Esophagus muscularis mucosa (tissue), 3 donors: ENCODE results near the gene ARMH2.

ENCODE experiments used
- POLR2A ChIP-seq: fragments of 450-650 bp; IDR thresholded peaks from one replicate; pipeline ENCODE4 v1.6.1; 2017; ENCODE audit warnings: antibody characterized with exemption, moderate library complexity, mild to moderate bottlenecking, low read depth
- POLR2AphosphoS5 ChIP-seq, 2 donors: sonication (generic); formaldehyde crosslinking; IDR thresholded peaks; one replicate each; pipeline ENCODE4 v1.6.1; 2017; ENCODE audit warnings: antibody characterized with exemption in 2 of 2
- TF ChIP-seq, protein P1 (sequence below), 3 experiments: fragments of 200-600 bp in 2 of 3; fragments of 450-650 bp in 1 of 3; sonication (generic) in 2 of 3; IDR thresholded peaks; one replicate each; pipeline ENCODE4 v1.5.1; 2017 to 2019; ENCODE audit warnings: antibody characterized with exemption in 3 of 3, mild to moderate bottlenecking in 2 of 3, moderate library complexity in 1 of 3

GRCh38 chr6:24827162-24827561, 28.4 kb upstream of the ARMH2 start:
- TF ChIP-seq, protein P1, sequence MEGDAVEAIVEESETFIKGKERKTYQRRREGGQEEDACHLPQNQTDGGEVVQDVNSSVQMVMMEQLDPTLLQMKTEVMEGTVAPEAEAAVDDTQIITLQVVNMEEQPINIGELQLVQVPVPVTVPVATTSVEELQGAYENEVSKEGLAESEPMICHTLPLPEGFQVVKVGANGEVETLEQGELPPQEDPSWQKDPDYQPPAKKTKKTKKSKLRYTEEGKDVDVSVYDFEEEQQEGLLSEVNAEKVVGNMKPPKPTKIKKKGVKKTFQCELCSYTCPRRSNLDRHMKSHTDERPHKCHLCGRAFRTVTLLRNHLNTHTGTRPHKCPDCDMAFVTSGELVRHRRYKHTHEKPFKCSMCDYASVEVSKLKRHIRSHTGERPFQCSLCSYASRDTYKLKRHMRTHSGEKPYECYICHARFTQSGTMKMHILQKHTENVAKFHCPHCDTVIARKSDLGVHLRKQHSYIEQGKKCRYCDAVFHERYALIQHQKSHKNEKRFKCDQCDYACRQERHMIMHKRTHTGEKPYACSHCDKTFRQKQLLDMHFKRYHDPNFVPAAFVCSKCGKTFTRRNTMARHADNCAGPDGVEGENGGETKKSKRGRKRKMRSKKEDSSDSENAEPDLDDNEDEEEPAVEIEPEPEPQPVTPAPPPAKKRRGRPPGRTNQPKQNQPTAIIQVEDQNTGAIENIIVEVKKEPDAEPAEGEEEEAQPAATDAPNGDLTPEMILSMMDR (IDR thresholded peaks at IDR 0.05) = no peak
- TF ChIP-seq POLR2AphosphoS5 (IDR thresholded peaks at IDR 0.05) (no peak), POLR2A (no peak)
